NCI-H2227 (cell line): Measurements from ENCODE around the gene TEPSIN.

Experiments used
- DNase-seq: peaks from one replicate; lab custom pipeline; 2025; ENCODE audit not compliant: unreplicated experiment; lab: John Stamatoyannopoulos, UW

Gene TEPSIN

DNA sequence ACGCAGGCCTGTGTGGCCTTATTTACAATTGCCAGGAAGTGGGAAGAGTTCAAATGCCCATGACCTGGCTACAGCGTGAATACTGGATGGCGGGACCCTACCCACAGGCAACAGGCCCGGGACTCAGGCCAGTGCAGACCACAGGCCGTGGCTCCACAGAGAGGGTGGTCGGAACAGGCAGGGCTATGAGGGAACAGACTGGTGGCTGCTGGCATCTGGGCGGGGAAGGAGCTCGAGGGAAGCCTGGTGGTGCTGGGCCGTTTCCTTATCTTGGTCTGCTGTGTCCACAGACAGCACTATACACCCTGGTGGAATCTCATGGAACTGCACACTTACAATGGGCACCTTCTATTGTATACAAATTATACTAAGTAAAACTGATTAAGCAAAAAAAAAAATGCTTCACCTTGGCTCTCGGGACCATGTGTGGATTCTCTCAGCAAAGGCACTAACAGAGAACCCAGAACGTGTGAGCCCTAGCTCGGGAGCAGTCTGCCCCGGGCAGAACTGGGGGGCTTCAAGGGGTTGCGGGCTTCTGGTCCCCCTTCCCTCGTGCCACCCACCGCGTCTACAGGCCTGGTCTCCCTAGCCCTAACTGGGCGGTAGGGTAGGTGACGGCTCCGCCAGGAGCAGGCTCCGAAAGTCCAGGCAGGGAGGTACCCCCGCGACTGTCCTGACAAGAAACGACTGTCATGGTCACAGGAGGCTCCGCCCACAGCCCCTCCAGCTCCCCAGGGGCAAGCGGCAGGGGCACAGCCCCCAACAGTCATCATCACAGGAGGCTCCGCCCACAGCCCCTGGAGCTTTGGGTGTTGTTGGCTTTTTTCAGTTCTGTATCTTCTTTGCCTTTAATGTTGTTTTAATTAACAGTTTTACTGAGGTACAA, 37.9 kb downstream of the TEPSIN start:
- peak; percentile 66 for DNase-seq

DNA sequence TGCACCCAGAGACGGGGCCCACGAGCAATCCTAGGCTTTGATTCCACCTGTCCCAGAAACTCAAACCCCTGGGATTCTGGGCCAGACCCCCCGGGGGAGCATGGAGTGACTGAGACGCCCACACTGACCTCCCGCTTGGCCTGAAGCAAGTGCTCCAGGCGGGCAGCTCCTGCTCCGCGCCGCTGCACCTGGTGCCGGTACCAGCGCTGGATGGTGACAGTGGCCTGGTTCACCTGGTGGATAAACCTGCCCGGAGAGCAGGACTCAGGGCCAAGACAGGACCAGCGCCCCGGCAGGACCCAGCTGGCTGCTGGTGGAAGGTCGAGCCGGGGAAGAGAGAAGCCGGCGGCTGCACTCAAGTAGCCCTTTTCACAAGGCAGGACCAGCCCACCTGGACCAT, 38.7 kb downstream of the TEPSIN start:
- no peak for DNase-seq

DNA sequence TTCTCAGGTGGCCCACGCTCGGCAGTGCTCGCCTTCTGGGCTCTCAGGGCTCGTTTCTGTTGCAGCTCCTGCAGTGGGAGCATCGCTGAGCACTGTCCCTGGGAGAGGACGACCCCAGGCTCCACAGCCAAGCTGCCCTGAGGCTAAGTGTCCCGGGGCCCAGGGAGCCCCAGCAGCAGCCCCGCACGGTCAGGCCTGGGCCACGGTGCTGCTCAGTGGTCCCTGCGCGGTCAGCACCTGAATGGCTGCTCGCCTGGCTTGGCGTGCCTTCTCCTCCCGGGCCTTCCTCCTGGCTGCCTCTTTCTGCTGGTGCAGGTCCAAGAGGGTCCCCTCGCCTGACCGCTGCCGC, 39.4 kb downstream of the TEPSIN start:
- DNase-seq, result no peak

DNA sequence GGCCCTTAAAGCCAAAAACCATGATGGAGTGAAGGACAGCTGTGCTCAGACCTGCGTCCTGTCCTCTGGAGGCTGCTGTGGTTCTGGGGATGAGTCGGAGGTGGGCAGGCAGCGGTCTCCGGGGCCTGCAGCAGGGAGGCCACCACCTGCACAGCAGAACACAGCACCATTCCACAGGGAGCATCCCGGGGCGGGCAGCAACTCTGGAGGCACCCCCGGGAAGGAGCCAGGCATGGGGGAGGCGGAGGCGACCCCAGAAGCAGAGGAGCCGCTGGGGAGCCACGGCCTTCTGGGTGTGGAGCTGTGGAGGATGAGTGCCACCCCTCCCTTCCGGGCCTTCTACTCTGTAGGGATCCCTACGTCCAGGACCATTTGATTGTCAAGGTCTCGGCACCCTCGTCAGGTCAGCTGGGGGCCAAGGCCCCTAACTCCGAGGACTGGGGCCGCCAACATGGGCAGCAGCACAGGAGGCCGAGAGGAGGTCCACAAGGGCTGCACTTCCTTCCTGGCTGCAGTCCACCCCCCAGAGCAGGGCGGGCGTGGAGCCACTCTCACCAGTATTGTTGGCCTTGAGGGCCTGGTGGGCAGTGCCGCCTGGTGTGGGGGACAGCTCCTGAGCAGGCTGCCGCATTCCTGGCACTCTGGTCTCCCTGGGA, 39.9 kb downstream of the TEPSIN start:
- DNase-seq, result no peak

DNA sequence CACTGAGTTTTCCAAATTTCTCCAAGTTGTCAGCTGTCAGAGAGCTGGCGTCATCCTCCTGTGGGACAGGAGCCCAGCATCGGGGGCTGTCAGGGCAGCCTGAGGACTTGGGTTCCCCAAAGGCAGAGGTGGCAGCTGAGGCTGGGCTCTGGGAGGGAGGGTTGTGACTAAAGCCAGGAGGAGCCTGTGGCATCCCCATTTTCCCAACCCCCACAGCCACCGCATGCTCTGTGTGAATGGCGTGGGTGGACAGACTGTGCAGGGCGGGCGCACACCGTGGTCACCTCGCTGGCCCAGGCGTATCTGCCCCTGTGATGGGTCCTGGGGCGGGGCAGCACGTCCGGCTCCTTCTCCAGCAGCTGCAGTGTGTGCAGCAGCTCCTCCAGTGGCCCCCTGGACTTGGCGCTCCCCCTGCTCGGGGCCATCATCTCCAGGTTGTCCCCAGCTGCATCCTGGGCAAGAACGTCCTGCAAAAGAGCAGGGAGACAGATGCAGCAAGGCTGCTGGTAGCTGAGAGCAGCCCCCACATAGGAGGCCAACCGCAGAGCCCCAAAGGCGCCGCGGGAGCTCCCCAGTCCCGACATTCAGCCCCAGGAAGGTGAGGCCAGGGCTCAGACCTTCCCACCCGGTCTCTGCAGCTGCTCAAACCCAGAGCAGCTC, 40.9 kb downstream of the TEPSIN start:
- no peak for DNase-seq

DNA sequence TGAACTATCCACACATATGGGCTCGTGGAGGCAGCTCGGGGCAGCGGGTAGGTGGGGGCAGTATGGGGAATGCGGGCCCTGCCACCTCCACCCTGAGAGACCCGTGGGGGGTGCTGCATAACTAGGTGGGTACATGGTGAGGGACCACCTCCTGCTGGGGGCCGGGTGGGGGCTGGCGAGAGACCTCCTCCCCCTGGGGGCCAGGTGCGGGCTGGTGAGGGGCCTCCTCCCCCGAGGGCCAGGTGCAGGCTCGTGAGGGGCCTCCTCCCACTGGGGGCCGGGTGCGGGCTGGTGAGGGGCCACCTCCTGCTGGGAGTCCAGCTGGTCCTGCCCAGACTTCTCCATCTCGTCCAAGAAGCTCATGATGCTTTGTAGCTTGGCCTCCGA, 41.5 kb downstream of the TEPSIN start:
- DNase-seq, result no peak

DNA sequence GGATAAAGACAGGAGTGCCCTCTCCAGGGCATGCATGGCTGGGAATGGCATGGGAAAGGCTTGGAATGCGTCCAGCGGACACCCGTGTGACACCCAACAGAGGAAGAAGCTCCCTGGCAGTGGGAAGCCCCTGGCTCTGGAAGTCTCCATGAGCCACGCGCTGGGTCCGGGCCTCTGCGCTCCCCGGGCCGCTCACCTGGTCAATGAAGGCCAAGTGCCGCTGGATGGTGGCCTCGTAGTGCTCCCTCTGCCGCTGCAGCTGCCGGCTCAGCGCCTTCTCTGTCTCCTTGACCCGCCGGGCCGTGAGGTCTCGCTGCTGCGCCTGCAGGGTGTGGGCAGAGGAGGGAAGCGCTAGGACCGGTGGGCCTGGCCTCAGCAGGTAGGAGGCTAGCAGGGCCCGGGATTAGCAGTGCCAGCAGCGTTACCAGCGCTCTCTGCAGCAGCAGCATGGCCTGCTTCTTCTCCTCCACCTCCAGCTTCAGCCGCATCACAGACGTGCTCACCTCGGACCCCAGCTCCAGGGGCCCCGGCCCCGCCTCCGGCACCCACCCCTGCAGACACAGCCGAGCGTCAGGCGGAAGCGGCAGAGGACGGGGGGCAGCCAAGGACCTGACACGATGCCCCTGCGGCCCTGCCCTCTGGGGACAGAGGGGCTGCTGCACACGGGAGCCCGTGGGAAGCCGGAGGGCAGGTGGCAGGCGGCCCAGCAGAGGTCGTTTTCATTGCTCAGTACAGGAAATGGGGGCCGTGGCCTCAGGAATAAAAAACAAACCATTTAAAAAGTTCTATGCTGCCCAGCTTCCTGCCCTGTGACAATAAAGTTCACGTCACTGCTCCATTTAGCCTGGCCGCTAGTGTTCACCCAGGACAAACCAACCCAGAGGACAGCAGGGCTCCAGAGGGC, 42.1 kb downstream of the TEPSIN start:
- no peak for DNase-seq

DNA sequence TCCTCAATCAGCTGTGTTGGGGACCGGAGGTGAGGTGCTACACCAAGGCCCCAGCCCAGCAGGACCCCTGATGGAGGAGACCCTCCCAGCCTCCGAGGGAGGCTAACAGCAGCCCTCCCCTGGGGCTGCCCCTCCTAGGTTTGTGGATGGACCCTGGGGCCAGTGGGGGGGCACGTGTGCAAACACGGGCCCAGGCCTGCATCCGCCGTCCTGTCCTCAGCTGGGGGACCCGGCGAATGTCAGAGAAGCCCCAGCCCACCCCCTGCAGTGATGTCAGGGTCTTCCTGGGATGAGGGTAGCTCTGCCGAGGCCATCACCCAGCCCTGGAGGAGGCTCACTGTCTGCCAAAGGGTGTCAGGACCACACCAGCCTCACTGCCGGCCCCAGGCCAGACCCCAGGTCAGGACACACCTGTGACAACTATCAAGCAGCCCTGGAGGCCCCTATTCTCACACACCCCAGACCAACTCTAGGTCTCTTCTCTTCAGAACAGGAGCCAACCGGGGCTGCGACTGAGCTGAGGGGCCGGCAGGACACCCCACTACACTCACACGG, 42.8 kb downstream of the TEPSIN start:
- DNase-seq, result no peak

DNA sequence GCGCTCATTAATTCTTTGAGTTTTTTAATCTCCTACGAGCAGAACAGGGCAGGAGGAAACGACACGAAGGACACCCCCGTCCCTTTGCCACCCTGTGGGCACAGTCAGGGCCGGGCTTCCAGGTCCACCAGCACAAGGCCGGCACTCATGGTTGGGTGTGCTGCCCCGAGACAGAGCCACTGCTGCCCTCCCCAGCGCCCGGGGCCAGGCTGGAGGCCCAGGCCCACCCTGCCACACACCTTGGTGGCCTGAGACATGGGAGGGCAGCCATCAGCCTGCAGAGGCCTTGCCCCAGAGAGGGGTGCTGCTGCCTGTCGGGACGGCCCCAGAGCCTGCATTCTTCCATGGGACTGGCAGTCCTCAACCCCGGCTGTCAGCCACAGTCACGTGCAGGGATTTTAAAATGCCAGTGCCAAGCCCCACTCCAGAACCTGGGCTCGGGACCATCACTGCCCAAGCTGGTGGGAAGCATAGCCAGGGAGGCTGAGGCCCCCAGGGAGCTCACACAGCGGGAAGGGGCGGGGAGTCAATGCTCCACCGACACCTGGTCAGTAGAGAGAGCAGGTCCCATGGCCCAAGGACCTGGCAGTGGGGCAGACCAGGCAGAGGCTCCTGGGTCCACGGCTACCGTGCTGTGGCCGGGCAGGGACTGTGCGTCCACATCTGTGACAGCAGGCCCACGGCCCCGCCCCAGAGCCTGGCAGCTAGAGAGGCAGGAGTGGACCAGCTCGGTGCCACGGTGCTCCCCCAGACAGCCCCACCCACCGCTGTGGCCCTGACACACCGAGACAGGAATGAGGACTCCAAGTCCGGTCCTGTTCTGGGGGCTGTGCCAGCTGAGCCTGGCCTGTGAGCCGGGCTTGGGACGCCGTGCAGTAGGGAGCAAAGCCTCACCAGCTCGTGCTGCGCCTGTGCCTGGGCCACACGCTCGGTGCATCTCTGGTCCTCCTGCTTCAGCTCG, 43.6 kb downstream of the TEPSIN start:
- DNase-seq, result no peak

DNA sequence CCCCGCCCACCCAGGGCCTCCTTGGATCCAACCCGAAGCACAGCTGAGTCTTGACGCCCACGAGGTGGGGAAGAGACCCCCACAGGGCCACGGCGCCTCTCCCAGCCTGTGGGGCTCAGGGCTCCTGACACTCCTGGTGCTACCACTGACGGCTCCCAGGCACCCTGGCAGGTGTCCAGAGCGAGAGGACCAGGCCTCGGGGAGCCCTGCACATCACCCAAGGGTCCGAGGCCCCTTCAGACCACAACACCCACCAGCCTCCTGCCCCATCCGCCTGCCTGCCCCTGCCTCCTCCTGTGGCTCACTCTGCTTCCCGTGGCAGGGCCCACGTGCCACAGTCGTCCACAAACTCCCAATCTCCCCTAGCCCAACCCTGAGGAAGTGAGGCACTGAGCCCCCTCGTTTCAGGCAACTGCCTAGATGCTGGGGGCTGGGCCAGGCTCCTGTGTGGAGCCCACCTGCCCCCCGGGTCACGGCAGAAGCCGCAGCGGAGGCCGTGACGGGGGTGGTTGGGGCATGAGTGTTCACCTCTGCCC, 44.6 kb downstream of the TEPSIN start:
- DNase-seq, result no peak

DNA sequence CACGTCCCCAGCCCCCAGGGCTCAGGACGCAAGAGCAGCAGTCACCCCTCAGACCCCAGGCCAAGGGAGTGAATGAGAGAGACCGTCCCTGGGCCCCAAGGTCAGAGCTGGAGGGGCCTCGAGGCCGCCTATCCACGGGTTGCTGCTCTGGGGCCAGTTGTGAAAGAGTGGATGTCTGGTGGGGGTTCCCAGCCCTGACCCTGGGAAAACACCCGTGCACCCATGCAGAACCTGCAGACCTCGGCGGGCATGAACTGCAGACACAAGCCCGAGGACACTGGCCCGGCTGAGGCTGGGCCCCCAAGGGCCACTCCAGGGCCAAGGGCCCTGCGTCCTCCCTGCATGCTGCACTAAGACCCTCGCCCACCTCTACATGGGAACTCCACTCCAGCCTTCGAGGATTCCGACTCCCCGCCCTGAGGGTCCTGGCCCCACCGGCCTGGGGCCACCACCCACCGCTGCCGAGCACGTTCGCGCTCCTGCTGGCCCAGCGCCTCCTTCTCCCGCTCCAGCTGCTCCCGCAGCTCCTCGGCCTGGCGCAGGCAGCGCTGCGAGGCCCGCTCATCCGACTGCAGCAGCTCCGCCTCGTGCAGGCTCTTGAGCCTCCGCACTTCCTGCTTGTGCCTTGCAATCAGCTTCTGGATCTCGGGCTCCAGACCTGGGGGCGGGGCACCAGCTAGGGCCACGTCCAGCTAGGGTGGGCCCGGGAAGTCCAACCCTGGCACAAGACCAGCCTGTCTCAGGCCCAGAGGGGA, 45.2 kb downstream of the TEPSIN start:
- DNase-seq, result no peak

DNA sequence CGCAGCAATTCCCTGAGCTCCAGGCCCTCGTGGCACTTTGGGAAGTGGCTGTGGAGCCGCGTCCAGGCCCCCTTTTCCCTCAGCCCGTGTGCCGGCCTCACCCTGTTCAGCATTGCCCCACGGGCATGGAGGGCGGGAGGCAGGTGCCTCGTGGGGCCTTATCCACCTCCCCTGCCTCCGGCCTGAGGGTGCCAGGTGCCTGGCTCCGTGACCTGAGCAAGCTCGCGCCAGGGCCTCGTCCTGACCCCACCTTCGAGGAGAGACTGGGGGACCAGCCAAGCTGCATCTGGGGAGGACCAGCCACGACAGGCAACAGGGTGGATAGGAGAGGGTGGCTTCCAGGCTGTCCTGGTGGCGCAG, 45.8 kb downstream of the TEPSIN start:
- DNase-seq, result no peak

DNA sequence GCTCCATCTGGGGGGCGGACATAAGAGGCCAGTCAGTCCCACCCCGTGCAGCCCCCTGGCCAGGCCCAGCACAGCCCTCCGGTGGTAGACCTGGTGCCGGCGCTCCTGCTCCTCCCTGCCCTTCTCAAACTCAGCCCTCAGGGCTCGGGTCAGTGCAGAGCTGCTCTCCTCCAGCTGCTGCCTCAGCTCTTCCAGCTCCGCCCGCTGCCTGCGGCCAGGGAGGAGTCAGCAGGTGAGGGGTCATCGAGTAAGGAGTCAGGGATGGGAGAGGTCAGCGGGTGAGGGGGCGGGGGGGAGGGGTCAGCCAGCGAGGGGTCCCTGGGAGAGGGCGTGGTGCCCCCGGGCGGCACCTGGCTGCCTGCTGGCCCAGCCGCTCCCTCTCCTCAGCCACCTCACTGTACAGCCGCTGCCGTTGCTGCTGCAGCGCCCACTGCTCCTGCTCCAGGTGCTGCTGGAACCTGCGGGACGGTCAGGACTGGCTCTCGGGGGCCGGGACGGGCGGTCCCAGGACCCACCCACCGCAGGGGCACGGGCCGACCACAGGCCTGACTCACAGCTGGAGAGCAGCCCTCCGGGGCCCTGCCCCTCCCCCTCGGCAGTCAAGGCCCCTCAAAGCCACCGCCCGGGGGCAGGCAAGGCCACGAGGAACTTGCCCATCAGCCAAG, 46.3 kb downstream of the TEPSIN start:
- DNase-seq, result no peak

DNA sequence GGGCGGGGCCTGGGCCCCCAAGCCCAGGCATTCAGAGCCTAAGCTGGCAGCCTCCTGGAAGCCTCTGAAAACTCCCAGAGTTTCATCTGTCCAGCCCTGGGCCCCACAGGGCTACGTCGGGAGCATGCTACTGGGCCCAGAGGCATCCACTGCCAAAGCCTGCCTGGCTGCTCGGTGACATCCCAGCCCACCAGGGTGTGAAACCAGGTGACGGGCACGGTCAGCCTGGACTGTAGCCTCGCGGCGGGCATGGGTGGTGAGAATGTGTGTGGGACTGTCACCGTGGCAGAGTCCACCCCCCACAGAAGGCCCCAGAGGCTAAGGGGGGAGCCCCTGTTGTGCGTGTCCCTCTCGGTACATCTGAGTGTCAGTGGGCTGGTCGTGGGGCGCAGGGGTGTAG, 47.2 kb downstream of the TEPSIN start:
- no peak for DNase-seq

DNA sequence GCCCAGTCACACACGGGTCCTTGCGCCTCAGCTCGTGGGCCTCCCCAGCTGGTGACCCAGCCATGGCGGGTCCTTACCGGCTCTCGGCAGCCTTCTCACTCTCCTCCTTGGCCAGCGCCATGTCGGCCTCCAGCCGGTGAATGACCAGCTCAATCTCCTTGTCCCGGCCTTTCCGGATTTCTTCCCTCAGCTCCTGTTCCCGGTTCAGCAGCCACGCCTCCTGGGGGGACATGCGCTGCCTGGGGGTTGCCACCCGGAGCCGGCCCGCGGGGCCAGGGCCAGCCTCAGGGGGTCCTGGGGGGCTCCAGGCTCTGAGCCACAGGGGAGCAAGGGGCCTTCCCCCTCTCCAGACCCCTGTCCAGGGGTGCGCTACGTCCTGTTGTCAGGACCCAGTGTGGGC, 47.7 kb downstream of the TEPSIN start:
- DNase-seq, result no peak

DNA sequence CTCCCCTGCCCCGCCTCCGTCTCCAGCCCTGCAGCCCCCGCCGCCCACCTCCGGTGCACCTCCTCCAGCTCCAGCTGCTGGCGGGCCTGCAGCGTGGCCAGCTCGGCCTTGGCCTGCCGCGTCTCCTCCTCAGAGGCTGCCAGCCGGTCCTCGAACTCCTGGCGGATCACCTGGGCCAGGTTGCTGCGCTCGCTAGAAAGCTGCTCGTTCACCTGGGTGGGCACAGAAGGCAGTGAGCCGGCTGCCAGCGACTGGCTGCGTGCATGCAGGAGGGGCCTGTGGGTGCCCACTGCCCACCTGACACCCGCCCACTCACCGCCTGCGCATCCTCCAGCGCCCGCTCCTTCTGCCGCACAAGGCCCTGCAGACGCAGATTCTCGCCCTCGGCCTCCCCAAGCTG, 48.3 kb downstream of the TEPSIN start:
- DNase-seq, result no peak

DNA sequence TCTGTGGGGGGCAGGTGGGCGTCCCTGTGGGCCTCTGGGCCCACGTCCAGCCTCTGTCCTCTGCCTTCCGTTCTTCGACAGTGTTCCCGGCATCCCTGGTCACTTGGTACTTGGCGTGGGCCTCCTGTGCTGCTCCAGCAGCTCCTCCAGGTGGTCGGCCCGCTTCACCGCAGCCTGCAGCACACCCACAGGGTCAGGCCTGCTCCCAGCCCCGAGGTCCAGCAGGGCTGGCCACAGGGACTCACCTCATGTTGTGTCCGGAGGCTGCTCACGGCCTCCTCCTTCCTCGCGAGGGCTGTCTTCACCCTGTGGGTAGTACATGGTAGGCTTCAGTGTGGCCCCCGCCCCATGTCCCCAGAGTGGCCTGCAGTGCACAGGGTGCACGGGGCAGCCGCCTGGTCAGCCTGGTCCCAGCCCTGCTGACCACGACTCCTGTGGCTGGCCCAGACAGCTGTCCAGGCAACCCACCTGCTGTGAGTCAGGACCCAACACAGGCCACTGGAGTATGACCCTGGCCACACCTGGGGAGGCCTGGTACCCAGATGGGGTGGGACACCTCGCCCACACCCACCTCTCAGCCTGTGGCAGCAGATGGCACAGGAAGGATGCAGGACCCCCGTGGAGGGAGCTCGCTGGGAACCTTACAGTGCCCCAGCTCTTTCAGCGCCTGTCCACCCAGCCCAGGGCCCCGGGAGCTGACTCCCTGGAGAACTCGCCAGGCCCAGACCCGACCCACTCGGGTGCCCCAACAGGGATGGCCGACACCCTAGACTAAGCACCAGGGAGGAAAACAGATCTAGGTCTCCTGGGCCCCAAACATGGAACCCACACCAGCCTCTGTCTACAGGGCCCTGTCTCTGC, 49.0 kb downstream of the TEPSIN start:
- no peak for DNase-seq
